ENCODE measurements around the gene ARL8A. TPM values are rescaled to one million over a fixed set of nuclear protein-coding genes. Genes with fewer than 3 reads are reported as not detected.

ARL8A gene
- total and polyA plus RNA-seq, 2 donors (not counting 1 experiment from before 2014, with no cell fraction given), result 67.6 to 70.7 TPM

DNA sequence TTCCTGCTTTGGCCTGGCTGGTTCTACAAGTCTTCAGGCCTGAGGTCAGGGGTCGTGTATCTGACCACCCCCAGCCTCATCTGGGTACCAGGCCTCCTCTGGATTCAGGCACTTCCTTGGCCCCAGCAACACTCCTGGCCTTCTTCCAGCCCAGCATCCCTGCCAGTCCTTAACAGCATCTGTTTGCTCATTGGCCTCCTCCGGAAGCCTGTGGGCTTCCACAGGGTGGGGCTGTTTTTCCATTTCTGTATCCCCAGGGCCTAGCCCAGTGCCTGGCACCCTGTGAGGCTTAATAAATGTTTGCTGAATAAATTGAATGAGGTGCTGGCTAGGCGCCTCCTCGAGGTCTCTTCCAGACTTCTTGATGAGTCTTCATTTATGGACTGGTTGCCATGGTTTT, 43.4 kb downstream of the ARL8A start:
- H3K4me3 Mint-ChIP-seq, result no peak overlapping the region
- H2AFZ ChIP-seq (ENCODE audit: insufficient read depth, low read depth, low read length, poor library complexity, severe bottlenecking), result no peak overlapping the region
- H3K4me3 ChIP-seq (ENCODE audit: control extremely low read depth in 1 of 5, extremely low read depth in 1 of 5, insufficient read depth in 1 of 5, low read depth in 2 of 5, low read length in 4 of 5), result no peak overlapping the region
- CTCF ChIA-PET, result no interaction called here
- H3K4me1 Mint-ChIP-seq, result no peaks in the 10 kb centered on the region
- H3K9ac ChIP-seq (ENCODE audit: low read length), result no peak overlapping the region
- no peak overlapping the region for H3K27ac ChIP-seq (ENCODE audit: low read length in 2 of 2)
- POLR2A ChIA-PET, result no interaction called here
- no peak for ATAC-seq (ENCODE audit: low read depth)
- H3K9me3 Mint-ChIP-seq (ENCODE audit: insufficient read depth), result no peaks in the 10 kb centered on the region
- H3K9me3 ChIP-seq (ENCODE audit: control extremely low read depth in 1 of 3, control insufficient read depth in 2 of 3, insufficient read depth in 1 of 3, low read length in 2 of 3), result no peaks in the 10 kb centered on the region
- H3K36me3 ChIP-seq (replicated peaks in 1 of 2; ENCODE audit: control extremely low read depth in 1 of 2, control insufficient read depth in 1 of 2, extremely low read depth in 1 of 2, insufficient read depth in 2 of 2, low read length in 1 of 2), result no peaks in the 10 kb centered on the region
- peaks cover 6% of the 10 kb centered on the region for H3K27me3 Mint-ChIP-seq
- TF ChIP-seq EZH2 (IDR thresholded peaks at IDR 0.05; ENCODE audit: borderline replicate concordance, insufficient read depth, low read depth, low read length, poor library complexity, severe bottlenecking), result no peak
- TF ChIP-seq, protein P1, sequence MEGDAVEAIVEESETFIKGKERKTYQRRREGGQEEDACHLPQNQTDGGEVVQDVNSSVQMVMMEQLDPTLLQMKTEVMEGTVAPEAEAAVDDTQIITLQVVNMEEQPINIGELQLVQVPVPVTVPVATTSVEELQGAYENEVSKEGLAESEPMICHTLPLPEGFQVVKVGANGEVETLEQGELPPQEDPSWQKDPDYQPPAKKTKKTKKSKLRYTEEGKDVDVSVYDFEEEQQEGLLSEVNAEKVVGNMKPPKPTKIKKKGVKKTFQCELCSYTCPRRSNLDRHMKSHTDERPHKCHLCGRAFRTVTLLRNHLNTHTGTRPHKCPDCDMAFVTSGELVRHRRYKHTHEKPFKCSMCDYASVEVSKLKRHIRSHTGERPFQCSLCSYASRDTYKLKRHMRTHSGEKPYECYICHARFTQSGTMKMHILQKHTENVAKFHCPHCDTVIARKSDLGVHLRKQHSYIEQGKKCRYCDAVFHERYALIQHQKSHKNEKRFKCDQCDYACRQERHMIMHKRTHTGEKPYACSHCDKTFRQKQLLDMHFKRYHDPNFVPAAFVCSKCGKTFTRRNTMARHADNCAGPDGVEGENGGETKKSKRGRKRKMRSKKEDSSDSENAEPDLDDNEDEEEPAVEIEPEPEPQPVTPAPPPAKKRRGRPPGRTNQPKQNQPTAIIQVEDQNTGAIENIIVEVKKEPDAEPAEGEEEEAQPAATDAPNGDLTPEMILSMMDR (IDR thresholded peaks at IDR 0.05), result no peak
- H3K79me2 ChIP-seq (ENCODE audit: control insufficient read depth, insufficient read depth, low read length), result no peaks in the 10 kb centered on the region
- WGBS (ENCODE audit: insufficient coverage), result 60% methylated on average over 1 of the region's 4 CpGs
- no peaks in the 10 kb centered on the region for H4K20me1 ChIP-seq (ENCODE audit: control insufficient read depth, insufficient read depth, low read length, poor library complexity, severe bottlenecking)
- no peaks in the 10 kb centered on the region for H3K4me1 ChIP-seq (ENCODE audit: control insufficient read depth in 2 of 2, insufficient read depth in 2 of 2, low read length in 2 of 2)
- no peaks in the 10 kb centered on the region for H3K27me3 ChIP-seq (replicated peaks in 1 of 4; ENCODE audit: control extremely low read depth in 1 of 4, control insufficient read depth in 3 of 4, insufficient read depth in 4 of 4, low read length in 3 of 4)
- no peak for DNase-seq
- intact Hi-C loops (cut with micrococcal nuclease), result no loop called here
- H3K4me2 ChIP-seq (replicated peaks; ENCODE audit: low read depth, low read length, poor library complexity, severe bottlenecking), result no peak overlapping the region
- H3K27ac Mint-ChIP-seq, result no peak overlapping the region

DNA sequence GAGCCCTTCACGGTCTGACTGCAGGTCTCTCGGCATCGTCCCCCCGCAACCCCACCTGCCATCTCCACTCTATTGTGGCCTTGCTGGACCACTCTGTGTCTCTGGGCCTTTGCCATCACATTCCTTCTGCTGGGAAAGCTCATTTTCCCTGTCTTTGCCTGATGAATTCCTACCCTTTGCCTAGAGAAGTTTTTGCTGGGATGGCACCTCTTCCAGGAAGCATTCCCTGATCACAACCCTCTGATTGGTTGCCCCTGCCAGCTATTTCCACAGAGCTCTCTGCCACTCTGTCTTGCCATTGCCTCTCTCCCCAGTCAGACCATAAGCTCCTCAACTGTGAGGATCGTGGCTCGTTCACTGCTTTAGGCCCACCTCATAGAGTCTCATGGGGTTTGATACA, 50.7 kb downstream of the ARL8A start:
- TF ChIP-seq EZH2 (IDR thresholded peaks at IDR 0.05; ENCODE audit: borderline replicate concordance, insufficient read depth, low read depth, low read length, poor library complexity, severe bottlenecking), result no peak
- TF ChIP-seq, protein P1 (IDR thresholded peaks at IDR 0.05), result no peak
- H3K27me3 ChIP-seq (replicated peaks in 1 of 4; ENCODE audit: control extremely low read depth in 1 of 4, control insufficient read depth in 3 of 4, insufficient read depth in 4 of 4, low read length in 3 of 4), result no peaks in the 10 kb centered on the region
- no peaks in the 10 kb centered on the region for H3K9me3 ChIP-seq (ENCODE audit: control extremely low read depth in 1 of 3, control insufficient read depth in 2 of 3, insufficient read depth in 1 of 3, low read length in 2 of 3)
- Mint-ChIP-seq H3K27ac (no peak overlapping the region), H3K9me3 (ENCODE audit: insufficient read depth) (no peaks in the 10 kb centered on the region), H3K27me3 (peaks cover 18% of the 10 kb centered on the region), H3K4me3 (no peak overlapping the region), H3K4me1 (no peaks in the 10 kb centered on the region)
- no peaks in the 10 kb centered on the region for H4K20me1 ChIP-seq (ENCODE audit: control insufficient read depth, insufficient read depth, low read length, poor library complexity, severe bottlenecking)
- DNase-seq (no peak), ATAC-seq (ENCODE audit: low read depth) (no peak)
- WGBS (ENCODE audit: insufficient coverage), result 100% methylated on average over 4 of the region's 6 CpGs
- intact Hi-C loops (cut with micrococcal nuclease), result no loop called here
- H3K36me3 ChIP-seq (replicated peaks in 1 of 2; ENCODE audit: control extremely low read depth in 1 of 2, control insufficient read depth in 1 of 2, extremely low read depth in 1 of 2, insufficient read depth in 2 of 2, low read length in 1 of 2), result no peaks in the 10 kb centered on the region
- H3K27ac ChIP-seq (ENCODE audit: low read length in 2 of 2), result no peak overlapping the region
- no peak overlapping the region for H2AFZ ChIP-seq (ENCODE audit: insufficient read depth, low read depth, low read length, poor library complexity, severe bottlenecking)
- H3K4me2 ChIP-seq (replicated peaks; ENCODE audit: low read depth, low read length, poor library complexity, severe bottlenecking), result no peak overlapping the region
- H3K4me1 ChIP-seq (ENCODE audit: control insufficient read depth in 2 of 2, insufficient read depth in 2 of 2, low read length in 2 of 2), result no peaks in the 10 kb centered on the region
- no peak overlapping the region for H3K9ac ChIP-seq (ENCODE audit: low read length)
- no peak overlapping the region for H3K4me3 ChIP-seq (ENCODE audit: control extremely low read depth in 1 of 5, extremely low read depth in 1 of 5, insufficient read depth in 1 of 5, low read depth in 2 of 5, low read length in 4 of 5)
- ChIA-PET CTCF (no interaction called here), POLR2A (interaction anchor here (0.5 kb wide), 1 partner anchor 10 kb away, joined by 5 read pairs; no protein-coding TSS in a partner anchor)
- H3K79me2 ChIP-seq (ENCODE audit: control insufficient read depth, insufficient read depth, low read length), result no peaks in the 10 kb centered on the region

Data from B cell (primary cell).